CD14-positive monocyte (primary cell): ENCODE results near the gene PICK1. TPM values are rescaled to one million over a fixed set of nuclear protein-coding genes. Genes with fewer than 3 reads are reported as not detected.

Experiments
- DNase-seq, 3 donors: peaks; one replicate each; pipeline ENCODE4 v3.0.0-alpha.2; 2011 to 2022
- H2AFZ ChIP-seq: 2 replicates; pipeline ENCODE4 v1.6.0; 2012; ENCODE audit warnings: mild to moderate bottlenecking, low read depth, low read length, inconsistent platforms; ENCODE audit not compliant: insufficient read depth, poor library complexity, severe bottlenecking
- H3K27ac ChIP-seq, 2 donors: 1 replicate in 1 of 2; 2 replicates in 1 of 2; pipeline ENCODE4 v1.5.1; 2012 to 2013; ENCODE audit warnings: low read length in 2 of 2, control low read depth in 1 of 2, inconsistent platforms in 1 of 2, low read depth in 1 of 2, mild to moderate bottlenecking in 1 of 2
- H3K27me3 ChIP-seq, 2 donors: one replicate each; pipeline versions ENCODE4 v1.6.0 to v1.6.1; 2011 to 2013; ENCODE audit warnings: low read length in 2 of 2; ENCODE audit not compliant: control insufficient read depth in 2 of 2, insufficient read depth in 2 of 2
- H3K36me3 ChIP-seq, 2 donors: replicated peaks in 1 of 2; 1 replicate in 1 of 2; 2 replicates in 1 of 2; pipeline versions ENCODE4 v1.5.1 to v1.6.1; 2012 to 2013; ENCODE audit warnings: low read length in 2 of 2, control low read depth in 1 of 2, inconsistent platforms in 1 of 2, mild to moderate bottlenecking in 1 of 2; ENCODE audit not compliant: insufficient read depth in 2 of 2, control insufficient read depth in 1 of 2
- H3K4me1 ChIP-seq, 2 donors: 1 replicate in 1 of 2; 2 replicates in 1 of 2; pipeline versions ENCODE4 v1.5.1 to v1.6.1; 2012 to 2013; ENCODE audit warnings: low read length in 2 of 2, control low read depth in 1 of 2, inconsistent platforms in 1 of 2, mild to moderate bottlenecking in 1 of 2, moderate library complexity in 1 of 2; ENCODE audit not compliant: insufficient read depth in 2 of 2, control insufficient read depth in 1 of 2
- H3K4me2 ChIP-seq: replicated peaks from 2 replicates; pipeline ENCODE3; 2012; ENCODE audit warnings: low read length, moderate library complexity, mild to moderate bottlenecking; ENCODE audit not compliant: poor library complexity, severe bottlenecking; ENCODE audit errors: extremely low read depth
- H3K4me3 ChIP-seq, 3 experiments: fragments of 200-600 bp in 1 of 3; sonication (generic) in 1 of 3; replicated peaks in 1 of 3; 1 replicate in 2 of 3; 2 replicates in 1 of 3; pipeline ENCODE4 v1.5.1; 2011 to 2013; ENCODE audit warnings: low read length in 3 of 3, mild to moderate bottlenecking in 3 of 3, control low read depth in 2 of 3, low read depth in 2 of 3, inconsistent platforms in 1 of 3, moderate library complexity in 1 of 3
- H3K79me2 ChIP-seq: 2 replicates; pipeline ENCODE4 v1.6.0; 2012; ENCODE audit warnings: mild to moderate bottlenecking, control low read depth, inconsistent platforms, low read length, moderate library complexity; ENCODE audit not compliant: insufficient read depth
- H3K9ac ChIP-seq: 2 replicates; pipeline ENCODE4 v1.6.0; 2017; ENCODE audit warnings: low read length, mild to moderate bottlenecking; ENCODE audit not compliant: insufficient read depth, poor library complexity, severe bottlenecking
- H3K9me3 ChIP-seq, 2 donors: replicated peaks in 1 of 2; 1 replicate in 1 of 2; 2 replicates in 1 of 2; pipeline versions ENCODE4 v1.5.1 to v1.6.1; 2012 to 2013; ENCODE audit warnings: low read length in 2 of 2, control low read depth in 1 of 2; ENCODE audit not compliant: control insufficient read depth in 1 of 2, insufficient read depth in 1 of 2
- H4K20me1 ChIP-seq: 2 replicates; pipeline ENCODE4 v1.6.0; 2012; ENCODE audit warnings: mild to moderate bottlenecking, low read length, control low read depth, moderate library complexity; ENCODE audit not compliant: insufficient read depth
- H3K27ac Mint-ChIP-seq, 7 donors: one replicate each; pipeline ENCODE4 v1.8.0; 2020; ENCODE audit warnings: mild to moderate bottlenecking in 7 of 7, mixed read lengths in 7 of 7, moderate library complexity in 6 of 7, inconsistent platforms in 2 of 7
- H3K27me3 Mint-ChIP-seq, 3 donors: one replicate each; pipeline ENCODE4 v1.8.0; 2021 to 2022; ENCODE audit warnings: low read depth in 3 of 3, mild to moderate bottlenecking in 3 of 3, mixed read lengths in 3 of 3, moderate library complexity in 3 of 3, inconsistent platforms in 1 of 3
- H3K36me3 Mint-ChIP-seq, 2 donors: one replicate each; pipeline ENCODE4 v1.8.0; 2020; ENCODE audit warnings: mixed read lengths in 2 of 2, inconsistent platforms in 1 of 2, mild to moderate bottlenecking in 1 of 2
- H3K4me1 Mint-ChIP-seq: one replicate; pipeline ENCODE4 v1.8.0; 2020; ENCODE audit warnings: mild to moderate bottlenecking, mixed read lengths
- H3K4me3 Mint-ChIP-seq, 2 donors: one replicate each; pipeline ENCODE4 v1.8.0; 2020; ENCODE audit warnings: mild to moderate bottlenecking in 2 of 2, mixed read lengths in 2 of 2, moderate library complexity in 1 of 2
- H3K9me3 Mint-ChIP-seq, 7 donors: one replicate each; pipeline ENCODE4 v1.8.0; 2020 to 2022; ENCODE audit warnings: mixed read lengths in 7 of 7, mild to moderate bottlenecking in 6 of 7, moderate library complexity in 6 of 7, inconsistent platforms in 2 of 7
- WGBS: methylation state at CpG from one replicate; pipeline ENCODE4 v1.1.5; 2013; ENCODE audit warnings: missing lambda C conversion rate; ENCODE audit not compliant: insufficient coverage; 5-methylcytosine and 5-hydroxymethylcytosine counted together
- intact Hi-C, 2 donors: fragments of 100-400 bp; cut with micrococcal nuclease; formaldehyde crosslinking; loops; one replicate each; pipeline versions ENCODE4 v1.15.0 to v1.15.1; 2023
- polyA plus RNA-seq, 3 donors: library from polyadenylated mRNA; depleted of rRNA in 1 of 3; unstranded in 2 of 3; stranded (reverse) in 1 of 3; fragments of 300-500 nt in 2 of 3; fragments of >200 nt in 1 of 3; fragmentation: Illumina TruSeq in 2 of 3; gene quantifications; 1 replicate in 2 of 3; 2 replicates in 1 of 3; pipeline ENCODE4 v1.2.3, GENCODE V29; 2012 to 2021
- TF ChIP-seq, protein P1 (sequence below): fragments of 200-600 bp; IDR thresholded peaks from one replicate; pipeline ENCODE4 v1.8.0; 2022; ENCODE audit warnings: antibody characterized with exemption, mild to moderate bottlenecking

The PICK1 gene
- polyA plus RNA-seq, 3 donors = 6.4 to 16.9 (median 7.2) TPM

DNA sequence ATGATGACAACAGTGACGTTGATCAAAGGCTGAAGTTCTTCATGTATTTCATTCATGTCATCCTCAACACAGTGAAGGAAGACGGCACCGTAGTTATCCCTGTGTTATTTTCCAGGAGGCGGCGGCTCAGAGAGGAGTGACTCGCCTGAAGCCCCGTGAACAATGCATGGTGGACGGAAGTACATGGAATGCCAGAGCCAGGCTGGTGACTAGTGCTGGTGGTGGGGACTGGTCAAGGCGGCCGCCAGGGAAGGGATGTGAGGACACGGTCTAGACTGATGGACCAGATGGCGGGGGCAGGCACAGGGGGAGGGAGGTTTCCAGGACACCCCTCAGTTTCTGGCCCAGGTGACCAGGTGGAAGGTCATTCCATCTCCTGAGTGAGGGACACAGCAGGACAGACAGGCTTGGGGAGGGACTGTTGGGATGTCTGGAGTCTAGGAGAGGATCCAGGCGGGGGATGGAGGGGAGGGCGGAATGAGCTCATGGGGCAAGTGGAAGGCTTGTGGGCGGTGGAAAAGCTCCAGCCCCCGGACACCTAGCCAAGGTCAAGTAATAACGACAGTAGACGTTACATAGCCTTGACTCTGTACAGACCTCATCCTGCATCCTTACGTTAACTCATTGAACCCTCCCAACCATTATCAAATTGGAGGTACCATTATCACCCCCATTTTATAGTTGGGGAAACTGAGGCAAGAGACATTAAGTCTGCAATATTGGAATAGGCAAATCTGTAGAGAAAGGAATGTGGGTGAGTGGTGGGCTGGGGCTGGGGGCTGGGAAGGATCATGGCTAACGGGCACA lies 16.0 kb upstream of the PICK1 start:
- Mint-ChIP-seq H3K36me3 (no peaks in the 10 kb centered on the region), H3K9me3 (peaks cover 0 to 2% (median 0%) of the 10 kb centered on the region in 7 donors), H3K4me1 (peaks cover 26% of the 10 kb centered on the region), H3K27me3 (peaks cover 0 to 3% (median 2%) of the 10 kb centered on the region in 3 donors), H3K4me3 (peak overlapping the region in 1 of 2 donors; percentile 18), H3K27ac (peak overlapping the region in 2 of 7 donors; percentile 13 to 19)
- Histone ChIP-seq H3K27ac (peak overlapping the region in 1 of 2 donors; percentile 51), H3K9me3 (no peaks in the 10 kb centered on the region), H2AFZ (no peak overlapping the region), H3K4me3 (no peak overlapping the region), H4K20me1 (no peaks in the 10 kb centered on the region), H3K36me3 (no peaks in the 10 kb centered on the region), H3K9ac (no peak overlapping the region), H3K79me2 (no peaks in the 10 kb centered on the region), H3K4me2 (peak overlapping the region; percentile 66), H3K4me1 (peaks cover 24% of the 10 kb centered on the region in 2 donors), H3K27me3 (no peaks in the 10 kb centered on the region)
- WGBS = 97% methylated on average over 9 of the region's 20 CpGs
- TF ChIP-seq, protein P1, sequence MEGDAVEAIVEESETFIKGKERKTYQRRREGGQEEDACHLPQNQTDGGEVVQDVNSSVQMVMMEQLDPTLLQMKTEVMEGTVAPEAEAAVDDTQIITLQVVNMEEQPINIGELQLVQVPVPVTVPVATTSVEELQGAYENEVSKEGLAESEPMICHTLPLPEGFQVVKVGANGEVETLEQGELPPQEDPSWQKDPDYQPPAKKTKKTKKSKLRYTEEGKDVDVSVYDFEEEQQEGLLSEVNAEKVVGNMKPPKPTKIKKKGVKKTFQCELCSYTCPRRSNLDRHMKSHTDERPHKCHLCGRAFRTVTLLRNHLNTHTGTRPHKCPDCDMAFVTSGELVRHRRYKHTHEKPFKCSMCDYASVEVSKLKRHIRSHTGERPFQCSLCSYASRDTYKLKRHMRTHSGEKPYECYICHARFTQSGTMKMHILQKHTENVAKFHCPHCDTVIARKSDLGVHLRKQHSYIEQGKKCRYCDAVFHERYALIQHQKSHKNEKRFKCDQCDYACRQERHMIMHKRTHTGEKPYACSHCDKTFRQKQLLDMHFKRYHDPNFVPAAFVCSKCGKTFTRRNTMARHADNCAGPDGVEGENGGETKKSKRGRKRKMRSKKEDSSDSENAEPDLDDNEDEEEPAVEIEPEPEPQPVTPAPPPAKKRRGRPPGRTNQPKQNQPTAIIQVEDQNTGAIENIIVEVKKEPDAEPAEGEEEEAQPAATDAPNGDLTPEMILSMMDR = no peak
- intact Hi-C loops = no loop called here
- DNase-seq = no peak

DNA sequence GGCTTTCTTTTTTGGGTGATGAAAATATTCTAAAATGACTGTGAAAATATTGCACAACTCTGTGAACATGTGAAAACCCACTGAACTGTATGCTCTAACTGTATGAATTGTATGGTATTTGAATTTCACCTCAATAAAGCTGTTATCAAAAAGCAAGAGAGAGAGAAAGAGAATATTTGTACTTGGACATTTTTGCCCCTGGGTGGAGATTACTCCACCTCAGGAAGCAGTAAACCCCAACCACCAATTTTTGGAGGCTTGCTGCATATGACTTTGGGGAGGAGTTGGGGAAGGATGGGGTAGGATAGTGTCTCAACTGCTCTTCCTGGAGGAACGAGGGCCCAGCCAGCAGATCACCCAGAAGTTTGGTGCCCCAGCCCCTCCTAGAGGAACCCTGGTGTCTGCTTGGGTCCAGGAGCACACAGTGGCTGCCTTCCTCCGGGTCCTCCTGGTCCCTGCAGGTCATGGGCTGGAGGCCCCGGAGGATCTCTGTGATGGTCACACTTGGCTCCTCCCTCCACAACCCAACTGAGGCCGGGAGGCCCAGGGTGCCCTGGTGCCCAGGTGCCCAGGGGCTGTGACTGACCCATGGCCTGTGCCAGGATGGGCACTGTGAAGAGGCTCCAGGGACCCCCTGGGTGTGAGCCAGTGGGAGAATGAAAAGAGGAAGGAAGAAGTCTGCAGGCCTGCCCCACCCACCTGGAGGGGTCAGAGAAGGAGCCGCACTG lies 15.3 kb upstream of the PICK1 start:
- TF ChIP-seq, protein P1 = no peak
- Histone ChIP-seq H3K4me2 (peak overlapping the region; percentile 66), H3K4me3 (peak overlapping the region in 1 of 3 experiments; percentile 45), H3K27me3 (no peaks in the 10 kb centered on the region), H4K20me1 (no peaks in the 10 kb centered on the region), H3K79me2 (no peaks in the 10 kb centered on the region), H3K9ac (peak overlapping the region; percentile 40), H3K9me3 (no peaks in the 10 kb centered on the region), H3K4me1 (peaks cover 24% of the 10 kb centered on the region in 2 donors), H3K36me3 (no peaks in the 10 kb centered on the region), H2AFZ (peak overlapping the region; percentile 47), H3K27ac (peak overlapping the region; percentile 12 to 51)
- peak overlapping the region in 3 of 7 donors; percentile 3 to 23 (median 15) for H3K27ac Mint-ChIP-seq
- peaks cover 26% of the 10 kb centered on the region for H3K4me1 Mint-ChIP-seq
- peak overlapping the region; percentile 55 to 91 for H3K4me3 Mint-ChIP-seq
- 30% methylated on average over 4 of the region's 5 CpGs for WGBS
- DNase-seq = no peak
- no peaks in the 10 kb centered on the region for H3K36me3 Mint-ChIP-seq
- intact Hi-C loops = no loop called here
- peaks cover 0 to 3% (median 2%) of the 10 kb centered on the region in 3 donors for H3K27me3 Mint-ChIP-seq
- H3K9me3 Mint-ChIP-seq = peaks cover 0 to 2% (median 0%) of the 10 kb centered on the region in 7 donors
